ENCODE measurements around the gene C19orf44. TPM values are rescaled to one million over a fixed set of nuclear protein-coding genes. Genes with fewer than 3 reads are reported as not detected.
A peak's percentile ranks its signal among the peaks of the same experiment; 100 is the strongest.
"Not testable (repeated sequence)": the region's sequence is repeated elsewhere in the genome, so short reads cannot be mapped to it uniquely, and the experiment has no call there.

The C19orf44 gene
- total and polyA plus RNA-seq, 4 donors: 3.7 to 15.6 (median 10.6) TPM

GRCh38 chr19:16465239-16465638 lies 31.0 kb upstream of the C19orf44 start:
- no peaks in the 10 kb centered on the region for H3K9me3 ChIP-seq (ENCODE audit: control insufficient read depth, insufficient read depth, low read length)
- no peak for DNase-seq (ENCODE audit: low read depth in 4 of 6, low spot score in 6 of 6)
- H3K36me3 ChIP-seq (ENCODE audit: control insufficient read depth, insufficient read depth, low read length): peaks cover 21% of the 10 kb centered on the region
- H3K4me1 ChIP-seq (ENCODE audit: control insufficient read depth, insufficient read depth, low read length): peaks cover 61% of the 10 kb centered on the region
- no peak overlapping the region for H3K27ac ChIP-seq (ENCODE audit: low read depth, low read length)
- no peaks in the 10 kb centered on the region for H3K27me3 ChIP-seq (ENCODE audit: control insufficient read depth, insufficient read depth, low read length)
- H3K4me3 ChIP-seq (ENCODE audit: low read depth, low read length): no peak overlapping the region
- 94% methylated on average over 3 of the region's 5 CpGs for WGBS (ENCODE audit: insufficient coverage)

GRCh38 chr19:16466802-16467427 lies 29.3 kb upstream of the C19orf44 start:
- Histone ChIP-seq H3K36me3 (ENCODE audit: control insufficient read depth, insufficient read depth, low read length) (peaks cover 17% of the 10 kb centered on the region), H3K4me1 (ENCODE audit: control insufficient read depth, insufficient read depth, low read length) (peaks cover 57% of the 10 kb centered on the region)
- H3K27ac ChIP-seq (ENCODE audit: low read depth, low read length); H3K27me3 ChIP-seq (ENCODE audit: control insufficient read depth, insufficient read depth, low read length); H3K4me3 ChIP-seq (ENCODE audit: low read depth, low read length); DNase-seq (ENCODE audit: low read depth in 4 of 6, low spot score in 6 of 6); H3K9me3 ChIP-seq (ENCODE audit: control insufficient read depth, insufficient read depth, low read length): not testable (repeated sequence)
- 82% methylated on average over 5 of the region's 12 CpGs for WGBS (ENCODE audit: insufficient coverage)

GRCh38 chr19:16467581-16467980 lies 28.6 kb upstream of the C19orf44 start:
- H3K4me1 ChIP-seq (ENCODE audit: control insufficient read depth, insufficient read depth, low read length): peaks cover 56% of the 10 kb centered on the region
- H3K27ac ChIP-seq (ENCODE audit: low read depth, low read length): peak overlapping the region; percentile 40
- 44% methylated on average over 2 of the region's 6 CpGs for WGBS (ENCODE audit: insufficient coverage)
- no peaks in the 10 kb centered on the region for H3K9me3 ChIP-seq (ENCODE audit: control insufficient read depth, insufficient read depth, low read length)
- peak in 2 of 6 donors; percentile 39 to 41 for DNase-seq (ENCODE audit: low read depth in 4 of 6, low spot score in 6 of 6)
- peaks cover 13% of the 10 kb centered on the region for H3K36me3 ChIP-seq (ENCODE audit: control insufficient read depth, insufficient read depth, low read length)
- H3K27me3 ChIP-seq (ENCODE audit: control insufficient read depth, insufficient read depth, low read length): no peaks in the 10 kb centered on the region
- H3K4me3 ChIP-seq (ENCODE audit: low read depth, low read length): no peak overlapping the region

- Histone ChIP-seq H3K9me3 (ENCODE audit: control insufficient read depth, insufficient read depth, low read length) (no peaks in the 10 kb centered on the region), H3K4me3 (ENCODE audit: low read depth, low read length) (peak overlapping the region; percentile 67), H3K36me3 (ENCODE audit: control insufficient read depth, insufficient read depth, low read length) (peaks cover 6% of the 10 kb centered on the region), H3K4me1 (ENCODE audit: control insufficient read depth, insufficient read depth, low read length) (peaks cover 52% of the 10 kb centered on the region), H3K27me3 (ENCODE audit: control insufficient read depth, insufficient read depth, low read length) (no peaks in the 10 kb centered on the region), H3K27ac (ENCODE audit: low read depth, low read length) (no peak overlapping the region)
- 30% methylated on average over 2 of the region's 7 CpGs for WGBS (ENCODE audit: insufficient coverage)
- peak in 1 of 6 donors; percentile 13 for DNase-seq (ENCODE audit: low read depth in 4 of 6, low spot score in 6 of 6)
These were observed 25.7 kb upstream of the C19orf44 start for GRCh38 chr19:16470541-16470910.

- peak in 2 of 6 donors; percentile 42 to 56 for DNase-seq (ENCODE audit: low read depth in 4 of 6, low spot score in 6 of 6)
- no peaks in the 10 kb centered on the region for H3K9me3 ChIP-seq (ENCODE audit: control insufficient read depth, insufficient read depth, low read length)
- under 1% methylated on average over 65 of the region's 67 CpGs for WGBS (ENCODE audit: insufficient coverage)
- peak overlapping the region; percentile 25 for H3K27ac ChIP-seq (ENCODE audit: low read depth, low read length)
- H3K27me3 ChIP-seq (ENCODE audit: control insufficient read depth, insufficient read depth, low read length): no peaks in the 10 kb centered on the region
- H3K36me3 ChIP-seq (ENCODE audit: control insufficient read depth, insufficient read depth, low read length): peaks cover 6% of the 10 kb centered on the region
- peak overlapping the region; percentile 67 for H3K4me3 ChIP-seq (ENCODE audit: low read depth, low read length)
- H3K4me1 ChIP-seq (ENCODE audit: control insufficient read depth, insufficient read depth, low read length): peaks cover 50% of the 10 kb centered on the region
These were observed 25.0 kb upstream of the C19orf44 start for GRCh38 chr19:16470911-16471811.

- not testable (repeated sequence) for H3K27me3 ChIP-seq (ENCODE audit: control insufficient read depth, insufficient read depth, low read length); DNase-seq (ENCODE audit: low read depth in 4 of 6, low spot score in 6 of 6); H3K9me3 ChIP-seq (ENCODE audit: control insufficient read depth, insufficient read depth, low read length); H3K36me3 ChIP-seq (ENCODE audit: control insufficient read depth, insufficient read depth, low read length)
- Histone ChIP-seq H3K4me1 (ENCODE audit: control insufficient read depth, insufficient read depth, low read length) (peaks cover 38% of the 10 kb centered on the region), H3K27ac (ENCODE audit: low read depth, low read length) (peak overlapping the region; percentile 75), H3K4me3 (ENCODE audit: low read depth, low read length) (peak overlapping the region; percentile 62)
- no CpG with 5 or more reads among the region's 2 CpGs for WGBS (ENCODE audit: insufficient coverage)
These were observed 23.7 kb upstream of the C19orf44 start for GRCh38 chr19:16472559-16472899.

- H3K4me3 ChIP-seq (ENCODE audit: low read depth, low read length): no peak overlapping the region
- no CpG with 5 or more reads among the region's 2 CpGs for WGBS (ENCODE audit: insufficient coverage)
- H3K9me3 ChIP-seq (ENCODE audit: control insufficient read depth, insufficient read depth, low read length): no peaks in the 10 kb centered on the region
- H3K4me1 ChIP-seq (ENCODE audit: control insufficient read depth, insufficient read depth, low read length): peaks cover 33% of the 10 kb centered on the region
- no peak overlapping the region for H3K27ac ChIP-seq (ENCODE audit: low read depth, low read length)
- H3K36me3 ChIP-seq (ENCODE audit: control insufficient read depth, insufficient read depth, low read length): peaks cover 6% of the 10 kb centered on the region
- no peaks in the 10 kb centered on the region for H3K27me3 ChIP-seq (ENCODE audit: control insufficient read depth, insufficient read depth, low read length)
- no peak for DNase-seq (ENCODE audit: low read depth in 4 of 6, low spot score in 6 of 6)
These were observed 23.2 kb upstream of the C19orf44 start for GRCh38 chr19:16472992-16473391.

GRCh38 chr19:16473875-16474392 lies 22.3 kb upstream of the C19orf44 start:
- WGBS (ENCODE audit: insufficient coverage): 96% methylated on average over 2 of the region's 13 CpGs
- no peak for DNase-seq (ENCODE audit: low read depth in 4 of 6, low spot score in 6 of 6)
- no peaks in the 10 kb centered on the region for H3K27me3 ChIP-seq (ENCODE audit: control insufficient read depth, insufficient read depth, low read length)
- H3K4me3 ChIP-seq (ENCODE audit: low read depth, low read length): no peak overlapping the region
- no peak overlapping the region for H3K27ac ChIP-seq (ENCODE audit: low read depth, low read length)
- no peaks in the 10 kb centered on the region for H3K9me3 ChIP-seq (ENCODE audit: control insufficient read depth, insufficient read depth, low read length)
- peaks cover 26% of the 10 kb centered on the region for H3K4me1 ChIP-seq (ENCODE audit: control insufficient read depth, insufficient read depth, low read length)
- H3K36me3 ChIP-seq (ENCODE audit: control insufficient read depth, insufficient read depth, low read length): peaks cover 4% of the 10 kb centered on the region

- Histone ChIP-seq H3K4me3 (ENCODE audit: low read depth, low read length) (no peak overlapping the region), H3K36me3 (ENCODE audit: control insufficient read depth, insufficient read depth, low read length) (no peaks in the 10 kb centered on the region), H3K9me3 (ENCODE audit: control insufficient read depth, insufficient read depth, low read length) (no peaks in the 10 kb centered on the region), H3K27ac (ENCODE audit: low read depth, low read length) (no peak overlapping the region), H3K27me3 (ENCODE audit: control insufficient read depth, insufficient read depth, low read length) (no peaks in the 10 kb centered on the region), H3K4me1 (ENCODE audit: control insufficient read depth, insufficient read depth, low read length) (peaks cover 6% of the 10 kb centered on the region)
- DNase-seq (ENCODE audit: low read depth in 4 of 6, low spot score in 6 of 6): no peak
- 63% methylated on average over 3 of the region's 3 CpGs for WGBS (ENCODE audit: insufficient coverage)
These were observed 19.8 kb upstream of the C19orf44 start for GRCh38 chr19:16476401-16476800.
